Measurements from ENCODE around the gene PALD1.
A peak's percentile ranks its signal among the peaks of the same experiment; 100 is the strongest.

PALD1 gene

DNA sequence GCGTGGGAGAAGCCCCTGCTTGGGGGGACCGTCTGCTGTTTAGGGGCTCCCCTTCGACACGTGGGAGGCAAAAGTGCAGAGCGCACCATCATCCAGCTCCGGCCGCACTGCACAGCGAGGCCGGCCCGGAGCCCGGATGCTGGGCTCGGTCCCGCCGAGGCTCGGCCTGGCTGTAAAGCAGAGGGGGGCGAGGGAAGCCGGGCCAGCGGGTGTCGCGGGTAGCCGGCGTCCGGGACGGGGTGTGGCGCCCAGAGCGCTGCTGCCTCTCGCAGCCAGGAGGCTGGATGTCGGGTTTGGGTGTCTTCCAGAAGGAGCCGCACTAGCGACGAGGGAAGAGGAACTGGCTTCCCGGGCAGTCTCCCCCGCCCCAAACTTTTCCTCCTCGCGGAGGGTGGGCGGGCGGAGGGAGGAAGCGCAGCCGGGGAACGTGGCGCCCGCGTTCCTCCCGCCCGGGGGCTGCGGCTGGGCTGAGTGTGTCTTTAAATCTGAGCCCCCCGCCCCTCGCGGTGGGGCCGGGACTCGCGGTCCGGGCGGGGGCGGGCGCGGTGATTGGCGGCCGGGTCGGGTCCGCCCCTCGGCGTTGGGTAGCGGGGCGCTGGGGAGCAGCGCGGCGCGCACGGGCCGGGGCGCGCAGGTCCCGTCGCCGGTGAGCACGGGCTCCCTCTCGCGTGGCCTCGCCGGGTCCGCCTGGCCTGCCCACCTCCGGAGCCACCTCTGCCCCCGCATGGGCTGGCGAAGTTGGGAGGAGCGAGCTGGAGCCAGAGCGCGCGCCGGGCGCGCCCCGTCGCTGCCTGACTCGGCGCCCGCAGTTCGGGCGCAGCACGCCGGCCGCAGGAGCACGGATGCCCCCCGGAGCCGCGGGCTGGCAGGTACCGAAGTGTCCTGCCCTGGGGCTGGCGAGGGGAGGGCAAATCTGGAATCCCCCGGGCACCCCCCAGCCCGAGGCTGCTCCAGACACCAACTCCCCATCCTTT lies at the start of gene PALD1:
Gene PALD1, plus strand, starts transcription at position 577 of the 974 bp plus-strand sequence. CDS start 47,185 bp downstream, outside the sequence.
- DNase-seq: peak; percentile 52

DNA sequence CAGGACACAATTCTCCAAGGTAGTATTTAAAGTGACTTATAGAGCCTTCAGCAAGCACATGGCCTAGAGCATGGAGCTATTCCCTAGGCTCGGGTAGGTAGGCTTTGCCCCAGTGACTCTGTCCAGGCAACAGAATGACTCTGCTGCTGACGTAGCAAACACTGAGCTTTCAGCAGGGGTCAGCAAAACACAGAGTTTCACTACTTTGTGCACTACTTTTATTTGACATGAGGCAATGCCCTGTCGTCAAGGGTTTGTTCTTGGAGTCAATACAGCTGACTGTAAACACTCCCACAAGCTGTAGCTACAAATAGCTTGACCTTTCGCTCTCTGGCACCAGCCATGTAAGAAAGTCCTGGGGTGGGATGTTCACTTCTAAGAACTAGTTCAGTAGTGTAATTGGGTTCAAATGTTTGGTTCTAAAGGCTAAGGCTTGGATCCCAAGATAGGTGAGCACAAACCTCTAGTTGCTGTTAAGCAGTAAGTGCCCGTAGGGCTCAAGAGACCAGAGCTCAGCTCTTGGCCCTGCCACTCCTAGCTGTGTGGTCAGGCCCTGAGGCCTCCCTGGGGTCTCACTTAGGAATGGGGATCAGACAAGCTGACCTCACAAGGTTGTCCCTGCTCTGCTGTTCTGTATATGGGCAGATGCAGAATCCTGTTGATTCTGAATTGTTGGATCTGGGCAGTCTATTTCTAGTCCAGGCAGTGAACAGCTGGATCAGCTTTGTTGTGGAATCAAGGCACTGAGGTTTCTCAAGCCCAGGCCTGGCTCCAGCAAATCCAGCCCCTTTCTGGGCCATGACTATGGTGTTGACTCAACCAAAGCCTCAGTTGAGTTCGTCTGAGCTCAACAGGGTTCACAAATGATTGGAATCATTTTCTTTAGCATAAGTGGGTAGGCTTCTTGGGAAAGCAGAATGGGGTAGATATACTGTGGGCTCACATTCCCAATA lies 47.8 kb upstream of the PALD1 start:
- no peak for DNase-seq

DNA sequence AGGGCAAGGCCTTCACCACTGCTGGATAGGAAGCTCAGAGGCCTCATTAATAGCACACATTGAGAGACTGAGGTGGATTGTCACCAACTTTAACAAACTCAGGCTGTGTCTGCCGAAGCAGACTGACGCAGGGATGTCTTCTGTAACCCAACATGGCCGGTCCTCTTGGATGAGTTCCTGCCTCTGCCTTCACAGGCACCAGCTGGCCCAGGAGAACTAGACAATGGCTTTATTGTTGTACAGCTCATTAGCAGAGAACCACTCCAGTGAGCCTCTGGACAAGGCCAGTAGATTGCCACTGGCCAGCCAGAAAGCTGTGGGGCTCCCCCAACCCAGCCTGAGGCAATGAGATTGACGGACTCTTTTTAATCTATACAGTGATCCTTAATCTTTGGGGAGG lies 46.5 kb upstream of the PALD1 start:
- no peak for DNase-seq

GRCh38 chr10:70432561-70433263 lies 45.9 kb upstream of the PALD1 start:
- no peak for DNase-seq

DNA sequence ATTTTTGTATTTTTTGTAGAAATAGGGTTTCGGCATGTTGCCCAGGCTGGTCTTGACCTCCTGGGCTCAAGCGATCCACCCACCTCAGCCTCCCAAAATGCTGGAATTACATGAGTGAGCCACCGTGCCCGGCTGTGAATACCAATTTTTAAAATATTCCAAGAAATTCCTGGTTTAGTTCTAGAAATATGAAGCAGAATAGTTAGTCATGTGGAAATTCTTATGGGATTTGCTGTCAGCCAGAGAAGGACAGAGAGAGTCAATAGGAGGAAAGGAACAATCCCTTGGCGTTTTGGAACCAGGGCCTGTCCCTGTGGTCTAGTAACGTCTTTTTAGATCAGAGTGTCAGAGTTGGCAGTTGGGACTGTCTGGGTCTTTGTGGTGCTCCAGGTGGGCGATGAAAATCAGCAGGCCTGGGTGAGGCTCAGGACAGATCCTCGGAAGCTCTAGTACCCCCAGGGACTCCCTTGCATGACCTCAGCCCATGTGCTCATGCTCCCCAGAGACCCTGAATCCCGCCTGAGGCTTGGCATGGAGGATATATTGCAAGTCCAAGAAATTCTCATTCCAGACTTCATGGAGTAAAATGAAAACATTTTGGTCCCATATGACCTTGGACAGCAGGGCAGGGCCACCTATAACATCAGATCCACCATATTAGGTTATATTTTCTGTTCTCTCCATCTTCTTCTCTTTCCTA lies 44.8 kb upstream of the PALD1 start:
- DNase-seq: no peak

DNA sequence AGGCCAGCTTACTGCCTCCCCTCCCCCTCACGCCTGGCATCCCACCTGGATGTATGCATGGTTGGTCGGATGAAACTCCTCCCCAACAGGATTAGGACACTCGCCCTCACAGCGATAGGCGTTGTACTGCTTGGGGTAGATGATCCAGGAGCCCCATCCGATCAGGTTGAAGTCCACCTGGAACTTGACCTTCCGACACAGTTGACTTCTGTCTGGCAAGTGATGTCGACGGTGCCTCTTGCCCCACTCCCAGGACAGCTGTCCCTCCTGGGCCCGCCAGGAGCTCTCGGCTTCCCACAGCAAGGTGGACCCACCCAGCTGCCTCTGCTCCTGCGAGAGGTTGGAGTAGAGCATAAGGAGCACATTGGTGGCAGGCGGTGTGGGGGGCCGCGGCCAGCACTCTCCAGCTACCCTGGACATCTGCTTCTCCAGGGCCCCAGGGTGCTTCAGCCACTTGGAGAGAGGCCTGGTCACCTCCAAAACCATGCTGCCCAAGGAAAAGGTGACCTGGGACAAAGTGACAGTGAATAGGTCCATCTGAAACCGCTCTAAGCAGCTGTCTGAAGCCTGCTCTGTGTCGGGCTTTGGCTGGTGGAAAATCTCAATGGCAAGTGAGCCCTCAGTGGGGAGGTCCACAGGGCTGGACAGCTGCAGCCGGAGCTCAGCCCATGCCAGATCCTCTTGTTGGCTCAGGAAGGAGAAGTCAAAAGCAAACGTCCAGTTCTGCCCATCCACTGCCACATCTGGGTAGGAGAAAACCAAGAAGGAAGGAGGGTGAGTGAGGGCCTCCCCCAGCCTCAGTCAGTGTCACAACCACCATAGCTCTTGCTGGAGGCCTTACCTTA lies 43.1 kb upstream of the PALD1 start:
- no peak for DNase-seq

DNA sequence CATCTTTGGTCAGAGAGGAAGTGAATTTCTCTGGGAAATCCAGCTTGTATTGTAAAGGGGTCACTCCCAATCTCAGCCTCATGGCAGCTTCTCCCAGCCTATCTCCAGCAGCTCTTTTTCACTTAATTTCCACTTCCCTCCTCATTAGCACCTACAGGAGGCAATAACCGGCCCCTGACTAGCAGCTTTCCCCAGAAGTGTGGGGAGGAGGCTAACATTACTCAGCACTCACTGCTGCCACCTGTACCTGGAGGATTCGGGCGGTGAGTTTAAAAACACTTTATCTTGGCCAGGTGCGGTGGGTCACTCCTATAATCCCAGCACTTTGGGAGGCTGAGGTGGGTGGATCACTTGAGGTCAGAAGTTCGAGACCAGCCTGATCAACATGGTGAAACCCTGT lies 40.8 kb upstream of the PALD1 start:
- DNase-seq: no peak

- no peak for DNase-seq
Observed at GRCh38 chr10:70440296-70441160, 38.0 kb upstream of the PALD1 start.

DNA sequence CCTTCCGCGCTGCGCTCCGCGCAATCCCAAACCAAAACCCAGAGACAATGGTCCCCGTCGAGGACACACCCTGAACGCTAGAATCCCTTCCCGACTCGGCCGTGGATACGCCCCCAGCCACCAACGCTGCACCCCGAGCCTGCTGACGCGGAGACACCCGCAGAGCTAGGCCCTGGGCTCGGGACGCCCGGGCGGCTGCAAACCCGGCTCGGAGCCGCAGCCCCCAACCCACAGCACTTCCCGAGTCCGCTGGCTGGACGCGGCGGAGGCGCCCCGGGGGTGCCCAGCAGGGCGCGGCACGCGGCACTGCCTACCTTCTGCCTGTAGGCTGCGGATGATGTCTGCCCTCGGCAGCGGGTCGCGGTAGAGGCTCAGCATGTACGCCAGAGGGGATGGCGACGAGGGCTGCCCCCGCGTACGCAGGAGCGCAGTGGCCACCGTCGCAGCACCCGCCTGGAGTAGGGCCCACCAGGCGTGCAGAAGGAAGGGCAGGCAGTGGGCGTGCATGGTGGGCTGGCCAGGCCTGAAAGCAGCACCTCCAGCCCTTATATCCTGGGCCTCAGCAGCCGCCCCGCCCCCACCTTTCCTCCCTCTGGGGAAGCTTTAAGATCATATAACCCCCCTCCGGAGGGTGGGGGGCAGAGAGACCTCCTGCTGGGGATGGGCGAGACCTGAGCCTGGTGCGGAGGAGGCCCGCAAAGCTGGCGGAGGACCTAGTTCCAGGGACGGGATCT lies 37.2 kb upstream of the PALD1 start, which contains the start of gene NODAL:
Gene NODAL, minus strand, starts transcription at position 521 of the 734 bp plus-strand sequence. Its CDS starts 14 bp downstream, at position 507.
- DNase-seq: no peak

- no peak for DNase-seq
Observed at GRCh38 chr10:70441895-70442309, 36.7 kb upstream of the PALD1 start.

- DNase-seq: no peak
Observed at GRCh38 chr10:70442332-70442988, 36.1 kb upstream of the PALD1 start.

DNA sequence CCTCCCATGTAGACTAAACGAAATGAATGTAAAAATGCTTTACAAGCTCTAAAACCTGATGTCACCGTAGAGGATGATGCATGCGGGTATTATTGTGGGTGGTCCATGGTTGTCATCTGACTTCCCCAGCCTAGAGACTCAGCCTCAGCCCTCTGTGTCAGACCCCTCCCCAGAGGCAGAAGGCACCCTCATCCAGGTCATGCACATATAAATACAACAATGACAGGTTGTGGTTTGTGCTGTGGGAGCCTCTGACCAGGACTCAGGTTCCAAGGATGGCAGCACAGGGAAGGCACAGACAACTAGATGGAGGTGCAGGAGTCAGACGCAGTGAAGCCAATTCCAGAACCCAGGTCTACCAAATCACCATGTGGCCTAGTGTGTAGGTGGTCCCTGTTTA lies 33.8 kb upstream of the PALD1 start:
- DNase-seq: no peak

- DNase-seq: no peak
Observed at GRCh38 chr10:70445718-70446657, 32.6 kb upstream of the PALD1 start.

- DNase-seq: no peak
Observed at GRCh38 chr10:70448236-70448635, 30.3 kb upstream of the PALD1 start.

GRCh38 chr10:70455213-70455630 lies 23.3 kb upstream of the PALD1 start:
- DNase-seq: no peak

- no peak for DNase-seq
Observed at GRCh38 chr10:70456164-70456563, 22.4 kb upstream of the PALD1 start.

GRCh38 chr10:70457759-70458305 lies 20.7 kb upstream of the PALD1 start:
- no peak for DNase-seq

Data from OCI-M1 (cell line).